Uterus (tissue), 2 donors: ENCODE data around the gene COL4A4.

Source experiments
- POLR2A ChIP-seq, 2 donors: fragments of 450-650 bp; IDR thresholded peaks; one replicate each; pipeline ENCODE4 v1.6.1; 2016; ENCODE audit warnings: antibody characterized with exemption in 2 of 2, mild to moderate bottlenecking in 1 of 2, moderate library complexity in 1 of 2
- TF ChIP-seq, protein P1 (sequence below), 4 experiments: fragments of 200-600 bp in 2 of 4; fragments of 450-650 bp in 2 of 4; sonication (generic) in 2 of 4; IDR thresholded peaks; one replicate each; pipeline ENCODE4 v1.5.1; 2016 to 2019; ENCODE audit warnings: antibody characterized with exemption in 4 of 4, mild to moderate bottlenecking in 2 of 4, moderate library complexity in 1 of 4

DNA sequence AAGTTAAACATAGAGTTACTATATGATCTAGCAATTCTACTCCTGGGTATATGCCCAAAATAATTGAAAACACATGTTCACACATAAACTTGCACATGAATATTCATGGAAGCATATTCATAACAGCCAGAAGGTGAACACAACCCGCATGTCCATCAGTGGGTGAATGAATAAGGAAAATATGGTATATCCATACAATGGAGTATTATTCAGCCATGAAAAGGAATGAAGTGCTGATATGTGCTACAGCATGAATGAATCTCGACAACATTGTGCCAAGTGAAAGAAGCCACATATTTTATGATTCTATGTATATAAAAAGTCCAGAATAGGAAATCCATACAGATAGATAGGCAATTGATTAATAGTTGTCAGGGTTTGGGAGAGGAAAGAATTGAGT is 15.9 kb downstream of the COL4A4 start:
- TF ChIP-seq, protein P1, sequence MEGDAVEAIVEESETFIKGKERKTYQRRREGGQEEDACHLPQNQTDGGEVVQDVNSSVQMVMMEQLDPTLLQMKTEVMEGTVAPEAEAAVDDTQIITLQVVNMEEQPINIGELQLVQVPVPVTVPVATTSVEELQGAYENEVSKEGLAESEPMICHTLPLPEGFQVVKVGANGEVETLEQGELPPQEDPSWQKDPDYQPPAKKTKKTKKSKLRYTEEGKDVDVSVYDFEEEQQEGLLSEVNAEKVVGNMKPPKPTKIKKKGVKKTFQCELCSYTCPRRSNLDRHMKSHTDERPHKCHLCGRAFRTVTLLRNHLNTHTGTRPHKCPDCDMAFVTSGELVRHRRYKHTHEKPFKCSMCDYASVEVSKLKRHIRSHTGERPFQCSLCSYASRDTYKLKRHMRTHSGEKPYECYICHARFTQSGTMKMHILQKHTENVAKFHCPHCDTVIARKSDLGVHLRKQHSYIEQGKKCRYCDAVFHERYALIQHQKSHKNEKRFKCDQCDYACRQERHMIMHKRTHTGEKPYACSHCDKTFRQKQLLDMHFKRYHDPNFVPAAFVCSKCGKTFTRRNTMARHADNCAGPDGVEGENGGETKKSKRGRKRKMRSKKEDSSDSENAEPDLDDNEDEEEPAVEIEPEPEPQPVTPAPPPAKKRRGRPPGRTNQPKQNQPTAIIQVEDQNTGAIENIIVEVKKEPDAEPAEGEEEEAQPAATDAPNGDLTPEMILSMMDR (IDR thresholded peaks at IDR 0.05) = no peak
- TF ChIP-seq POLR2A (IDR thresholded peaks at IDR 0.05) = no peak
